AG09309 (cell line): ENCODE measurements around the gene RAB3GAP2.
"Not testable (repeated sequence)": the region's sequence is repeated elsewhere in the genome, so short reads cannot be mapped to it uniquely, and the experiment has no call there.

Experiments
- DNase-seq: peaks from one replicate; pipeline ENCODE4 v3.0.0-alpha.2; 2010; ENCODE audit warnings: low read depth
- H3K4me3 ChIP-seq: 2 replicates; pipeline ENCODE4 v1.5.1; 2011; ENCODE audit warnings: mild to moderate bottlenecking, low read depth, low read length, moderate library complexity; ENCODE audit not compliant: control insufficient read depth
- TF ChIP-seq, protein P1 (sequence below): IDR thresholded peaks from 2 replicates; pipeline ENCODE4 v1.5.1; 2011; ENCODE audit warnings: mild to moderate bottlenecking, low read depth, low read length, inconsistent platforms; ENCODE audit not compliant: insufficient read depth, control insufficient read depth; ENCODE audit errors: missing control alignments

RAB3GAP2 gene

GRCh38 chr1:220123066-220123465 is 149.2 kb downstream of the RAB3GAP2 start:
- H3K4me3 ChIP-seq = no peak overlapping the region
- TF ChIP-seq, protein P1, sequence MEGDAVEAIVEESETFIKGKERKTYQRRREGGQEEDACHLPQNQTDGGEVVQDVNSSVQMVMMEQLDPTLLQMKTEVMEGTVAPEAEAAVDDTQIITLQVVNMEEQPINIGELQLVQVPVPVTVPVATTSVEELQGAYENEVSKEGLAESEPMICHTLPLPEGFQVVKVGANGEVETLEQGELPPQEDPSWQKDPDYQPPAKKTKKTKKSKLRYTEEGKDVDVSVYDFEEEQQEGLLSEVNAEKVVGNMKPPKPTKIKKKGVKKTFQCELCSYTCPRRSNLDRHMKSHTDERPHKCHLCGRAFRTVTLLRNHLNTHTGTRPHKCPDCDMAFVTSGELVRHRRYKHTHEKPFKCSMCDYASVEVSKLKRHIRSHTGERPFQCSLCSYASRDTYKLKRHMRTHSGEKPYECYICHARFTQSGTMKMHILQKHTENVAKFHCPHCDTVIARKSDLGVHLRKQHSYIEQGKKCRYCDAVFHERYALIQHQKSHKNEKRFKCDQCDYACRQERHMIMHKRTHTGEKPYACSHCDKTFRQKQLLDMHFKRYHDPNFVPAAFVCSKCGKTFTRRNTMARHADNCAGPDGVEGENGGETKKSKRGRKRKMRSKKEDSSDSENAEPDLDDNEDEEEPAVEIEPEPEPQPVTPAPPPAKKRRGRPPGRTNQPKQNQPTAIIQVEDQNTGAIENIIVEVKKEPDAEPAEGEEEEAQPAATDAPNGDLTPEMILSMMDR = no peak
- DNase-seq = no peak

DNA sequence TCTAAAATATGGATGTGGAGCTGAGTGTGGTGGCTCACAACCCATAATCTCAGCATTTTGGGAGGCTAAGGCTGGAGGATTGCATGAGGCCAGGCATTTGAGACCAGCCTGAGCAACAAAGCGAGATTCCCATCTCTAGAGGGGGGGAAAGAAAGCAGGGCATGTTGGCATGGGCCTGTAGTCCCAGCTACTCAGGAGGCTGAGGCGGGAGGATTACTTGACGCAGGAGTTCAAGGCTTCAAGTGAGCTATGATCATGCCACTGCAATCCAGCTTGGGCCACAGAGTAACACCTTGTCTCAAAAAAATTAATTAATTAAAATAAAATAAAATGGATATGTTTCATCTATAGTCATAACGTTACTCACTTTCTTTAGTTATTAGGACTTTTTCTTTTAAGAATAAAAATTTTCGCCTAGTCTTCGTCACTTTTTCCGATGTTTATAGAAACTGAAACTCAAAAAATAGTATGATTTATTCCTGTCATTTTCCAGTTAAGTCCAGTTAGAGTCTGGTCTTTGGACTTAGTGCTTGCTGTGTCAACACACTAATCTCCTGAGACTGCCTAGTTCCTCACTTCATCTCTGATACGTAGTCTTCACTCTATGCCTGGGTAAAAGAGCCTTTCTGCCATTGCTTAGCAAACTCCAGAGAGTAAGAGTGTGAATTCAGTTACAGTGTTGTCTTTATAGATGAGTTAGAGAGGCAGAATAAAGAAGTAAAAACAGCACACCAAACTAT is 150.3 kb downstream of the RAB3GAP2 start:
- TF ChIP-seq, protein P1 = no peak
- no peak overlapping the region for H3K4me3 ChIP-seq
- no peak for DNase-seq

- TF ChIP-seq, protein P1 = no peak
- no peak overlapping the region for H3K4me3 ChIP-seq
- DNase-seq = no peak
Measured at GRCh38 chr1:220119043-220119512, 153.2 kb downstream of the RAB3GAP2 start.

DNA sequence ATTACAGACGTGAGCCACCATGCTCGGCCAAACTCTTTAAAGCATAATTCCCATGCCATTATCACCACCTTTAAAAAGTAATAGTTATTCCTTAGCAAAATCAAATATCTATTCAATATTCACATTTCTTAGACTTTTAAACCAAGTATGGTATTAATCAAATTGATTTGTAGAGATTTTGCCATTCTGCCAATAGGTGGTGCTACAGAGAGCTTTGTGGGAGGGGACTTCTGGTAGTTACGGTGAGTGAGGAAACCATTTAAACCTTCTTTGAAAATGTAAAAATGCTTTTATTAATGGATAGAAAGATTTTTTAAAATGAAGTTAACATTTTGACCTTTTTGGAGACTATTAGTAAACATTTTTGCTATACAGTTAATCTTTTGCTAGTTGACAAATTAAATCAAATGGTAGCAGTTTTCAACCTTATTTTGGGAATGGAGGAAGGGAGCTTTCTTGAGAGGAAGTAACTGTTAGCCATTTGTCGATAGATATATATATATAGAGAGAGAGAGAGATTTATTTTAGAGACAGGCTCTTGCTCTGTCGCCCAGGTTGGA is 159.0 kb downstream of the RAB3GAP2 start:
- no peak for DNase-seq

GRCh38 chr1:220112600-220112999 is 159.7 kb downstream of the RAB3GAP2 start:
- not testable (repeated sequence) for DNase-seq

More for the DNA sequence above, 159.0 kb downstream of the RAB3GAP2 start:
- TF ChIP-seq, protein P1 = peak; percentile 60
- no peak overlapping the region for H3K4me3 ChIP-seq

GRCh38 chr1:220110473-220110872 is 161.8 kb downstream of the RAB3GAP2 start:
- DNase-seq, H3K4me3 ChIP-seq: not testable (repeated sequence)

More at GRCh38 chr1:220112600-220112999, 159.7 kb downstream of the RAB3GAP2 start:
- not testable (repeated sequence) for H3K4me3 ChIP-seq

- H3K4me3 ChIP-seq = no peak overlapping the region
- no peak for DNase-seq
- TF ChIP-seq, protein P1 = no peak
Measured at GRCh38 chr1:220099826-220100225, 172.4 kb downstream of the RAB3GAP2 start.
